HCT116 (cell line): ENCODE results near the gene DHRS11. TPM values are rescaled to one million over a fixed set of nuclear protein-coding genes. Genes with fewer than 3 reads are reported as not detected.

Source experiments
- ATAC-seq: fragments of 200-7000 bp; cut with Tn5 transposase; 2 replicates; pipeline ENCODE4 v1.9.1; 2020; ENCODE audit warnings: mild to moderate bottlenecking, moderate library complexity
- BruUV-seq: library from RNA; stranded (reverse); fragments of 400-500 nt; replicated peaks from 2 replicates; lab custom pipeline; 2021; lab: Mats Ljungman, UMichigan
- CTCF ChIA-PET: fragments of 300-600 bp; sonication (Branson Sonifier 250); formaldehyde crosslinking; loops from one replicate; lab custom pipeline; 2021; ENCODE audit warnings: antibody characterized with exemption; lab: Charles Lee
- POLR2A ChIA-PET: fragments of 300-600, 350-600 bp; sonication (Branson Sonifier 250); formaldehyde crosslinking; loops from one replicate; lab custom pipeline; 2021; ENCODE audit warnings: antibody characterized with exemption; lab: Charles Lee
- RAD21 ChIA-PET, 2 experiments: fragments of 300-600 bp; sonication (Branson Sonifier 250); formaldehyde crosslinking; loops; one replicate each; lab custom pipeline; 2023; ENCODE audit warnings: low total read pairs in 2 of 2; ENCODE audit not compliant: uncharacterized antibody in 2 of 2, unreplicated experiment in 2 of 2, low non-redundant PET in 1 of 2; lab: Charles Lee
- DNase-seq: peaks from one replicate; pipeline ENCODE4 v3.0.0-alpha.2; 2010; ENCODE audit warnings: low read depth, low spot score
- H2AFZ ChIP-seq: fragments of 200-600 bp; shearing (Covaris generic), sonication (generic); 2 replicates; pipeline ENCODE4 v1.6.1; 2017; ENCODE audit warnings: low read depth, mixed run types, mixed read lengths, antibody characterized with exemption, low read length; ENCODE audit not compliant: poor library complexity, severe bottlenecking
- H3K27ac ChIP-seq: 2 replicates; pipeline ENCODE4 v1.5.1; 2012; ENCODE audit warnings: low read depth, low read length
- H3K27me3 ChIP-seq: fragments of 200-600 bp; sonication (generic); 2 replicates; pipeline ENCODE4 v1.6.1; 2016; ENCODE audit warnings: mixed run types, low read length, mixed read lengths; ENCODE audit not compliant: insufficient read depth
- H3K36me3 ChIP-seq, 2 experiments: fragments of 200-500 bp in 1 of 2; fragments of 200-600 bp in 1 of 2; sonication (Bioruptor generic) in 1 of 2; sonication (generic) in 1 of 2; 2 replicates each; pipeline versions ENCODE4 v1.5.1 to v1.6.1; 2014 to 2016; ENCODE audit warnings: low read length in 2 of 2, inconsistent platforms in 1 of 2, mixed read lengths in 1 of 2, mixed run types in 1 of 2; ENCODE audit not compliant: insufficient read depth in 2 of 2, control insufficient read depth in 1 of 2
- H3K4me1 ChIP-seq, 2 experiments: fragments of 200-600 bp in 1 of 2; sonication (generic) in 1 of 2; 2 replicates each; pipeline versions ENCODE4 v1.5.1 to v1.6.1; 2012 to 2017; ENCODE audit warnings: low read length in 2 of 2, inconsistent platforms in 1 of 2, mild to moderate bottlenecking in 1 of 2, mixed read lengths in 1 of 2, mixed run types in 1 of 2, moderate library complexity in 1 of 2; ENCODE audit not compliant: insufficient read depth in 2 of 2, control insufficient read depth in 1 of 2
- H3K4me2 ChIP-seq: fragments of 200-600 bp; sonication (generic); 2 replicates; pipeline ENCODE4 v1.6.1; 2017; ENCODE audit warnings: mixed run types, low read length, mixed read lengths
- H3K4me3 ChIP-seq, 2 experiments: fragments of 200-600 bp in 1 of 2; sonication (generic) in 1 of 2; replicated peaks in 1 of 2; 2 replicates each; pipeline ENCODE4 v1.5.1; 2011 to 2016; ENCODE audit warnings: low read length in 2 of 2, control low read depth in 1 of 2, low read depth in 1 of 2, mild to moderate bottlenecking in 1 of 2, mixed read lengths in 1 of 2, mixed run types in 1 of 2
- H3K79me2 ChIP-seq: fragments of 200-600 bp; sonication (generic); 2 replicates; pipeline ENCODE4 v1.6.1; 2017; ENCODE audit warnings: mild to moderate bottlenecking, mixed run types, low read length, moderate library complexity, mixed read lengths; ENCODE audit not compliant: insufficient read depth
- H3K9ac ChIP-seq: fragments of 200-600 bp; sonication (generic); 2 replicates; pipeline ENCODE4 v1.6.1; 2016; ENCODE audit warnings: low read length, mixed read lengths
- H3K9me2 ChIP-seq: fragments of 200-600 bp; sonication (generic), shearing (Covaris generic); 2 replicates; pipeline ENCODE4 v1.6.1; 2017; ENCODE audit warnings: mixed run types, mild to moderate bottlenecking, moderate library complexity; ENCODE audit not compliant: insufficient read depth
- H3K9me3 ChIP-seq, 2 experiments: fragments of 200-500 bp in 1 of 2; fragments of 200-600 bp in 1 of 2; sonication (Bioruptor generic) in 1 of 2; sonication (generic) in 1 of 2; 2 replicates each; pipeline ENCODE4 v1.6.1; 2014 to 2017; ENCODE audit warnings: low read length in 2 of 2, mixed read lengths in 2 of 2, inconsistent platforms in 1 of 2, low read depth in 1 of 2, mild to moderate bottlenecking in 1 of 2, mixed run types in 1 of 2, moderate library complexity in 1 of 2; ENCODE audit not compliant: control insufficient read depth in 1 of 2, insufficient read depth in 1 of 2
- H4K20me1 ChIP-seq: fragments of 200-600 bp; sonication (generic), shearing (Covaris generic); 2 replicates; pipeline ENCODE4 v1.6.1; 2017; ENCODE audit warnings: mixed run types, mild to moderate bottlenecking, moderate library complexity; ENCODE audit not compliant: insufficient read depth
- CEBPB ChIP-seq: IDR thresholded peaks from 2 replicates; pipeline ENCODE4 v1.6.1; 2012; ENCODE audit warnings: low read depth
- ELF1 ChIP-seq: IDR thresholded peaks from 2 replicates; pipeline ENCODE4 v1.6.1; 2012; ENCODE audit warnings: low read depth, borderline replicate concordance
- EZH2phosphoT487 ChIP-seq: fragments of 200-600 bp; IDR thresholded peaks from 2 replicates; pipeline ENCODE4 v1.6.1; 2018; ENCODE audit warnings: antibody characterized with exemption, borderline replicate concordance
- FOSL1 ChIP-seq: IDR thresholded peaks from 2 replicates; pipeline ENCODE4 v1.6.1; 2012; ENCODE audit warnings: low read depth
- POLR2A ChIP-seq: IDR thresholded peaks from 2 replicates; pipeline ENCODE4 v1.7.0; 2011; ENCODE audit warnings: borderline replicate concordance; ENCODE audit not compliant: insufficient read depth, insufficient read length; ENCODE audit errors: extremely low read depth
- POLR2AphosphoS5 ChIP-seq: IDR thresholded peaks from 2 replicates; pipeline ENCODE4 v1.6.1; 2011; ENCODE audit warnings: mild to moderate bottlenecking, low read depth, low read length, moderate library complexity
- SIN3A ChIP-seq: IDR thresholded peaks from 2 replicates; pipeline ENCODE4 v1.6.1; 2012; ENCODE audit warnings: low read depth
- SP1 ChIP-seq: IDR thresholded peaks from 2 replicates; pipeline ENCODE4 v1.6.1; 2012; ENCODE audit warnings: low read depth
- SRF ChIP-seq: IDR thresholded peaks from 2 replicates; pipeline ENCODE4 v1.6.1; 2012; ENCODE audit warnings: low read depth
- YY1 ChIP-seq: IDR thresholded peaks from 2 replicates; pipeline ENCODE4 v1.6.1; 2011; ENCODE audit warnings: low read length, low read depth, moderate library complexity, mild to moderate bottlenecking; ENCODE audit not compliant: insufficient replicate concordance; ENCODE audit errors: extremely low read depth
- ZFX ChIP-seq: fragments of 450-650 bp; IDR thresholded peaks from 2 replicates; pipeline ENCODE4 v1.6.1; 2017
- intact Hi-C: fragments of 100-400 bp; cut with micrococcal nuclease; formaldehyde crosslinking; loops from 2 replicates; pipeline ENCODE4 v1.10.0; 2022
- total RNA-seq: library from RNA; stranded (reverse); gene quantifications from one replicate; pipeline ENCODE4 v1.2.1, GENCODE V29; 2021; ENCODE audit not compliant: unreplicated experiment
- TF ChIP-seq, protein P1 (sequence below): IDR thresholded peaks from 2 replicates; pipeline ENCODE4 v1.6.1; 2012; ENCODE audit warnings: low read depth
- TF ChIP-seq, protein P2 (sequence below): IDR thresholded peaks from 2 replicates; pipeline ENCODE4 v1.6.1; 2011; ENCODE audit warnings: mild to moderate bottlenecking, low read length, moderate library complexity; ENCODE audit not compliant: insufficient replicate concordance; ENCODE audit errors: extremely low read depth
- TF ChIP-seq, protein P3 (sequence below): IDR thresholded peaks from 2 replicates; pipeline ENCODE4 v1.6.1; 2012
- TF ChIP-seq, protein P4 (sequence below), 3 experiments: fragments of 200-600 bp in 1 of 3; sonication (generic) in 1 of 3; IDR thresholded peaks in 2 of 3; conservative IDR thresholded peaks in 1 of 3; 2 replicates each; pipeline ENCODE4 v1.5.1; 2012 to 2017; ENCODE audit warnings: low read depth in 2 of 3, low read length in 2 of 3, antibody characterized with exemption in 1 of 3, borderline replicate concordance in 1 of 3, control low read depth in 1 of 3, mild to moderate bottlenecking in 1 of 3, mixed read lengths in 1 of 3, mixed run types in 1 of 3, moderate library complexity in 1 of 3; ENCODE audit not compliant: insufficient read depth in 1 of 3

The DHRS11 gene
- total RNA-seq, 1 experiment from 2014 or later: 21.5 TPM

DNA sequence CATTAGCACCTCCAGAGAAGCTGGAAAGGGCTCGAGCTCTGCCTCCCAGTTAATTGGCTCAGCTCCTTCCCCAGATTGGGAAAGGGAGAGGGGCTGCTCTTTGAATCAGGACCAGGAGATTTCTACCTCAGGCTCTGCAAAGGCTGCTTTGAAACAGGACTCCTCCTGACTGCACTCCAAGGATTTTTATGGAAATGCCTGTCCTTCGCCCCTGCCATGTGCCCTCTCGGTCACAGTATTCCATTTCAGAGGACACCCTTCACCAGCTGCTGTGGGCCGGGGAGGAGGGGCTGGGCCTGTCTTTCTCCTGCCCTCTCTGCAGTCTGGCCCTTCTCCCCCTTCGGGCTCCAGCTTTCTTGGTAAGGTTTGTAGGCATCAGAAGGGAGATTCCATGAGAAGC lies 23.3 kb downstream of the DHRS11 start:
- Histone ChIP-seq H3K79me2 (no peaks in the 10 kb centered on the region), H3K9me3 (no peaks in the 10 kb centered on the region), H3K27ac (no peak overlapping the region), H4K20me1 (no peaks in the 10 kb centered on the region), H3K4me3 (no peak overlapping the region), H3K27me3 (no peaks in the 10 kb centered on the region), H3K4me1 (peaks cover 0 to 10% of the 10 kb centered on the region in 2 experiments; a peak in 2 of 4 replicates), H2AFZ (no peak overlapping the region), H3K4me2 (no peak overlapping the region), H3K36me3 (no peaks in the 10 kb centered on the region), H3K9me2 (no peaks in the 10 kb centered on the region), H3K9ac (no peak overlapping the region)
- DNase-seq (no peak), ATAC-seq (no peak)
- ChIA-PET RAD21 (no interaction called here), POLR2A (no interaction called here), CTCF (interaction anchor here (1.5 to 1.6 kb wide), 2 partner anchors 11 to 12 kb away, joined by 3 to 5 read pairs; no protein-coding TSS in a partner anchor)
- no TSS peak for BruUV-seq
- intact Hi-C loops: no loop called here
- no peak for TF ChIP-seq FOSL1
- TF ChIP-seq POLR2A: no peak
- no peak for TF ChIP-seq SIN3A
- TF ChIP-seq YY1: no peak
- TF ChIP-seq SP1: no peak
- TF ChIP-seq, protein P1, sequence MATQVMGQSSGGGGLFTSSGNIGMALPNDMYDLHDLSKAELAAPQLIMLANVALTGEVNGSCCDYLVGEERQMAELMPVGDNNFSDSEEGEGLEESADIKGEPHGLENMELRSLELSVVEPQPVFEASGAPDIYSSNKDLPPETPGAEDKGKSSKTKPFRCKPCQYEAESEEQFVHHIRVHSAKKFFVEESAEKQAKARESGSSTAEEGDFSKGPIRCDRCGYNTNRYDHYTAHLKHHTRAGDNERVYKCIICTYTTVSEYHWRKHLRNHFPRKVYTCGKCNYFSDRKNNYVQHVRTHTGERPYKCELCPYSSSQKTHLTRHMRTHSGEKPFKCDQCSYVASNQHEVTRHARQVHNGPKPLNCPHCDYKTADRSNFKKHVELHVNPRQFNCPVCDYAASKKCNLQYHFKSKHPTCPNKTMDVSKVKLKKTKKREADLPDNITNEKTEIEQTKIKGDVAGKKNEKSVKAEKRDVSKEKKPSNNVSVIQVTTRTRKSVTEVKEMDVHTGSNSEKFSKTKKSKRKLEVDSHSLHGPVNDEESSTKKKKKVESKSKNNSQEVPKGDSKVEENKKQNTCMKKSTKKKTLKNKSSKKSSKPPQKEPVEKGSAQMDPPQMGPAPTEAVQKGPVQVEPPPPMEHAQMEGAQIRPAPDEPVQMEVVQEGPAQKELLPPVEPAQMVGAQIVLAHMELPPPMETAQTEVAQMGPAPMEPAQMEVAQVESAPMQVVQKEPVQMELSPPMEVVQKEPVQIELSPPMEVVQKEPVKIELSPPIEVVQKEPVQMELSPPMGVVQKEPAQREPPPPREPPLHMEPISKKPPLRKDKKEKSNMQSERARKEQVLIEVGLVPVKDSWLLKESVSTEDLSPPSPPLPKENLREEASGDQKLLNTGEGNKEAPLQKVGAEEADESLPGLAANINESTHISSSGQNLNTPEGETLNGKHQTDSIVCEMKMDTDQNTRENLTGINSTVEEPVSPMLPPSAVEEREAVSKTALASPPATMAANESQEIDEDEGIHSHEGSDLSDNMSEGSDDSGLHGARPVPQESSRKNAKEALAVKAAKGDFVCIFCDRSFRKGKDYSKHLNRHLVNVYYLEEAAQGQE: no peak
- TF ChIP-seq ZFX: no peak
- TF ChIP-seq SRF: no peak
- TF ChIP-seq, protein P2, sequence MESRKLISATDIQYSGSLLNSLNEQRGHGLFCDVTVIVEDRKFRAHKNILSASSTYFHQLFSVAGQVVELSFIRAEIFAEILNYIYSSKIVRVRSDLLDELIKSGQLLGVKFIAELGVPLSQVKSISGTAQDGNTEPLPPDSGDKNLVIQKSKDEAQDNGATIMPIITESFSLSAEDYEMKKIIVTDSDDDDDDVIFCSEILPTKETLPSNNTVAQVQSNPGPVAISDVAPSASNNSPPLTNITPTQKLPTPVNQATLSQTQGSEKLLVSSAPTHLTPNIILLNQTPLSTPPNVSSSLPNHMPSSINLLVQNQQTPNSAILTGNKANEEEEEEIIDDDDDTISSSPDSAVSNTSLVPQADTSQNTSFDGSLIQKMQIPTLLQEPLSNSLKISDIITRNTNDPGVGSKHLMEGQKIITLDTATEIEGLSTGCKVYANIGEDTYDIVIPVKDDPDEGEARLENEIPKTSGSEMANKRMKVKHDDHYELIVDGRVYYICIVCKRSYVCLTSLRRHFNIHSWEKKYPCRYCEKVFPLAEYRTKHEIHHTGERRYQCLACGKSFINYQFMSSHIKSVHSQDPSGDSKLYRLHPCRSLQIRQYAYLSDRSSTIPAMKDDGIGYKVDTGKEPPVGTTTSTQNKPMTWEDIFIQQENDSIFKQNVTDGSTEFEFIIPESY: no peak
- no peak for TF ChIP-seq POLR2AphosphoS5
- TF ChIP-seq, protein P3, sequence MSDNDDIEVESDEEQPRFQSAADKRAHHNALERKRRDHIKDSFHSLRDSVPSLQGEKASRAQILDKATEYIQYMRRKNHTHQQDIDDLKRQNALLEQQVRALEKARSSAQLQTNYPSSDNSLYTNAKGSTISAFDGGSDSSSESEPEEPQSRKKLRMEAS: no peak
- TF ChIP-seq EZH2phosphoT487: no peak
- TF ChIP-seq CEBPB: no peak
- TF ChIP-seq ELF1: no peak
- TF ChIP-seq, protein P4, sequence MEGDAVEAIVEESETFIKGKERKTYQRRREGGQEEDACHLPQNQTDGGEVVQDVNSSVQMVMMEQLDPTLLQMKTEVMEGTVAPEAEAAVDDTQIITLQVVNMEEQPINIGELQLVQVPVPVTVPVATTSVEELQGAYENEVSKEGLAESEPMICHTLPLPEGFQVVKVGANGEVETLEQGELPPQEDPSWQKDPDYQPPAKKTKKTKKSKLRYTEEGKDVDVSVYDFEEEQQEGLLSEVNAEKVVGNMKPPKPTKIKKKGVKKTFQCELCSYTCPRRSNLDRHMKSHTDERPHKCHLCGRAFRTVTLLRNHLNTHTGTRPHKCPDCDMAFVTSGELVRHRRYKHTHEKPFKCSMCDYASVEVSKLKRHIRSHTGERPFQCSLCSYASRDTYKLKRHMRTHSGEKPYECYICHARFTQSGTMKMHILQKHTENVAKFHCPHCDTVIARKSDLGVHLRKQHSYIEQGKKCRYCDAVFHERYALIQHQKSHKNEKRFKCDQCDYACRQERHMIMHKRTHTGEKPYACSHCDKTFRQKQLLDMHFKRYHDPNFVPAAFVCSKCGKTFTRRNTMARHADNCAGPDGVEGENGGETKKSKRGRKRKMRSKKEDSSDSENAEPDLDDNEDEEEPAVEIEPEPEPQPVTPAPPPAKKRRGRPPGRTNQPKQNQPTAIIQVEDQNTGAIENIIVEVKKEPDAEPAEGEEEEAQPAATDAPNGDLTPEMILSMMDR (IDR thresholded peaks at IDR 0.05 in 2 of 3, conservative IDR thresholded peaks at IDR 0.05 in 1 of 3; ENCODE audit: borderline replicate concordance in 1 of 3, insufficient read depth in 1 of 3, low read depth in 2 of 3, low read length in 2 of 3): no peak
